GM12878 (cell line): ENCODE data around the gene ELMO2. TPM values are rescaled to one million over a fixed set of nuclear protein-coding genes. Genes with fewer than 3 reads are reported as not detected.
A peak's percentile ranks its signal among the peaks of the same experiment; 100 is the strongest.

Experiments used
- ATF7 ChIP-seq: fragments of 450-650 bp; IDR thresholded peaks from 2 replicates; pipeline ENCODE4 v1.6.1; 2016; ENCODE audit warnings: low read depth, mild to moderate bottlenecking
- CHD1 ChIP-seq: IDR thresholded peaks from 2 replicates; pipeline ENCODE4 v1.6.1; 2012; ENCODE audit warnings: low read depth, low read length, improper control_type of control experiment
- CHD2 ChIP-seq: IDR thresholded peaks from 2 replicates; pipeline ENCODE4 v1.6.1; 2011; ENCODE audit warnings: low read depth, low read length, improper control_type of control experiment, borderline replicate concordance
- EED ChIP-seq: sonication (generic); IDR thresholded peaks from 2 replicates; pipeline ENCODE4 v1.6.1; 2016; ENCODE audit warnings: antibody characterized with exemption, low read depth
- HCFC1 ChIP-seq: fragments of 150-350 bp; IDR thresholded peaks from 2 replicates; pipeline ENCODE4 v1.6.1; 2014; ENCODE audit warnings: low read length
- PAX5 ChIP-seq: IDR thresholded peaks from 2 replicates; pipeline ENCODE4 v1.6.1; 2011; ENCODE audit warnings: low read depth, low read length, borderline replicate concordance
- PAX8 ChIP-seq: fragments of 450-650 bp; IDR thresholded peaks from 2 replicates; pipeline ENCODE4 v1.6.1; 2017; ENCODE audit warnings: mild to moderate bottlenecking, moderate library complexity
- RAD51 ChIP-seq: fragments of 450-650 bp; IDR thresholded peaks from 2 replicates; pipeline ENCODE4 v1.6.1; 2016; ENCODE audit warnings: moderate library complexity, mild to moderate bottlenecking, inconsistent platforms
- RFX5 ChIP-seq: IDR thresholded peaks from 2 replicates; pipeline ENCODE4 v1.6.1; 2011; ENCODE audit warnings: low read depth, low read length, improper control_type of control experiment
- TBL1XR1 ChIP-seq: IDR thresholded peaks from 2 replicates; pipeline ENCODE4 v1.6.1; 2012; ENCODE audit warnings: low read depth, low read length, improper control_type of control experiment
- TCF3 ChIP-seq: IDR thresholded peaks from 2 replicates; pipeline ENCODE4 v1.6.1; 2012; ENCODE audit warnings: low read depth, mild to moderate bottlenecking, low read length, borderline replicate concordance; ENCODE audit not compliant: insufficient read depth
- ZNF217 ChIP-seq: fragments of 450-650 bp; IDR thresholded peaks from 2 replicates; pipeline ENCODE4 v1.6.1; 2017; ENCODE audit warnings: antibody characterized with exemption, mild to moderate bottlenecking
- ZNF384 ChIP-seq: IDR thresholded peaks from 2 replicates; pipeline ENCODE4 v1.6.1; 2012; ENCODE audit warnings: low read depth, mild to moderate bottlenecking, low read length, improper control_type of control experiment, borderline replicate concordance
- polyA plus RNA-seq, 11 experiments: library from polyadenylated mRNA; depleted of rRNA in 4 of 11; unstranded in 6 of 11; stranded (reverse) in 5 of 11; fragments of >200 nt; fragmentation: Nextera tagmentation in 4 of 11; fragmentation: Illumina TruSeq in 1 of 11; extraction: Ambion mirVana in 4 of 11; extraction: Trizol in 1 of 11; gene quantifications; 1 replicate in 1 of 11; 2 replicates in 10 of 11; pipeline versions ENCODE4 v1.2.1 to v1.2.3, GENCODE V29; 2011 to 2016; ENCODE audit warnings: inconsistent platforms in 2 of 11, missing spikeins in 2 of 11, low read depth in 1 of 11
- total RNA-seq, 4 experiments: library from RNA; depleted of rRNA in 3 of 4; stranded (reverse); fragments of >200 nt in 3 of 4; fragmentation: Illumina TruSeq in 1 of 4; extraction: Trizol in 1 of 4; gene quantifications; 2 replicates each; pipeline versions ENCODE4 v1.2.1 to v1.2.3, GENCODE V29; 2013 to 2021
- TF ChIP-seq, protein P1 (sequence below): fragments of 450-650 bp; IDR thresholded peaks from 2 replicates; pipeline ENCODE4 v1.6.1; 2017; ENCODE audit warnings: low read depth, mild to moderate bottlenecking, moderate library complexity
- TF ChIP-seq, protein P2 (sequence below): IDR thresholded peaks from 2 replicates; pipeline ENCODE4 v1.6.1; 2011; ENCODE audit warnings: low read depth, mild to moderate bottlenecking, low read length, moderate library complexity, borderline replicate concordance; ENCODE audit errors: extremely low read depth
- TF ChIP-seq, protein P3 (sequence below): IDR thresholded peaks from 2 replicates; pipeline ENCODE4 v1.6.1; 2012; ENCODE audit warnings: improper control_type of control experiment, low read depth, low read length; ENCODE audit not compliant: insufficient replicate concordance
- TF ChIP-seq, protein P4 (sequence below): IDR thresholded peaks from 2 replicates; pipeline ENCODE4 v1.6.1; 2012; ENCODE audit warnings: low read depth, low read length, improper control_type of control experiment

ELMO2 gene
- total and polyA plus RNA-seq, 10 of the 15 experiments (the other 5 are each of a cell fraction or from before 2014, with no cell fraction given): 14.2 to 40.2 (median 37.6) TPM

DNA sequence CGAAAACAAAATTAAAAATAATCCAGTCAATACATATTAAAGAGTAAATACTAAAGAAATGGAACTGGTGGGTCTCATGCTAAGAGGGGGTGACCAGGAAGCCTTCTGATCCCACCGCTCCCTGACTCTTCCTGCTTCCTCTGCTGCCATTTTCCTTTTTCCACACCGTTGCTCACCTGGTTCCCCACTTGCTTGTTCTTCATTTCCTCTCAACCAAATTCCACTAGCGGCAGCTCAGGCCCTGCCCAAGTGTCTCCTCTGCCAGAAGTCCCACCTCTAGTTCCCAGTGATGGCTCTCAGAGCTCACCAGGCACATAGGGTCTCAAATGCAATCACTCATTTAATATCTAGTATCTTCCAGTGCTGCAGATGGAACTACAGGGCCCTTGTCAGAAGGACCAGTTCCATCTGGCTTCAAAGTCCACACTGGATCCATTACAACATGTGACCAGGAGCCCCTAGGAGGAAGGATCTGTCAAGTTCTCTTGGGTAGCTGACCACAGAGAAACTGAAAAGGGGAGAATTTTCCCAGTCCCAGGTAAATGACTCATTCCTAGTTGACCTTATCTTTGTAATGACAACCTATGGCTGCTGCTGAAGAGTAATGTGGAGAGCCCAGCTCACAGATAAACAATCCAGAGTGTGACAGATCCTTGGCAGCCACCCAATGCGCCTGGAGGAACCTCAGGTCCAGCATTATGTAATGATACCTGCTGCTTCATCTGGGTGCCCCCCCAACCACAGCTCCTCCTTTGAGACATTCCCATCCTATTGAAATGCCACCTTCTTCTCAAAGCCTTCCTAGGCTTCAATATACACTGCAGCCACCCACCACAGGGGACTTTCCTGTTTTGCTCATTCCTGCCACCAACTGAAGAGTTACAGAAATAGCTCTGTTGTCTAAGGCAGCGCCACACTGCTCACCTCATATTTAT is 38.2 kb downstream of the ELMO2 start (continued):
- TF ChIP-seq, protein P1, sequence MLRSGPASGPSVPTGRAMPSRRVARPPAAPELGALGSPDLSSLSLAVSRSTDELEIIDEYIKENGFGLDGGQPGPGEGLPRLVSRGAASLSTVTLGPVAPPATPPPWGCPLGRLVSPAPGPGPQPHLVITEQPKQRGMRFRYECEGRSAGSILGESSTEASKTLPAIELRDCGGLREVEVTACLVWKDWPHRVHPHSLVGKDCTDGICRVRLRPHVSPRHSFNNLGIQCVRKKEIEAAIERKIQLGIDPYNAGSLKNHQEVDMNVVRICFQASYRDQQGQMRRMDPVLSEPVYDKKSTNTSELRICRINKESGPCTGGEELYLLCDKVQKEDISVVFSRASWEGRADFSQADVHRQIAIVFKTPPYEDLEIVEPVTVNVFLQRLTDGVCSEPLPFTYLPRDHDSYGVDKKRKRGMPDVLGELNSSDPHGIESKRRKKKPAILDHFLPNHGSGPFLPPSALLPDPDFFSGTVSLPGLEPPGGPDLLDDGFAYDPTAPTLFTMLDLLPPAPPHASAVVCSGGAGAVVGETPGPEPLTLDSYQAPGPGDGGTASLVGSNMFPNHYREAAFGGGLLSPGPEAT: peak; percentile 75; the same call in 1 of the 2 replicates
- TF ChIP-seq TBL1XR1: no peak
- no peak for TF ChIP-seq PAX8
- TF ChIP-seq, protein P2, sequence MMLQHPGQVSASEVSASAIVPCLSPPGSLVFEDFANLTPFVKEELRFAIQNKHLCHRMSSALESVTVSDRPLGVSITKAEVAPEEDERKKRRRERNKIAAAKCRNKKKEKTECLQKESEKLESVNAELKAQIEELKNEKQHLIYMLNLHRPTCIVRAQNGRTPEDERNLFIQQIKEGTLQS: no peak
- no peak for TF ChIP-seq CHD1
- TF ChIP-seq HCFC1: no peak
- no peak for TF ChIP-seq ZNF217
- no peak for TF ChIP-seq ATF7
- TF ChIP-seq TCF3: no peak
- TF ChIP-seq RAD51: no peak
- 0 out of 2 replicates have a peak, but pooled peaks have one; percentile 21 for TF ChIP-seq EED
- TF ChIP-seq CHD2: no peak
- no peak for TF ChIP-seq RFX5
- TF ChIP-seq ZNF384: no peak
- TF ChIP-seq PAX5: no peak
- TF ChIP-seq, protein P3, sequence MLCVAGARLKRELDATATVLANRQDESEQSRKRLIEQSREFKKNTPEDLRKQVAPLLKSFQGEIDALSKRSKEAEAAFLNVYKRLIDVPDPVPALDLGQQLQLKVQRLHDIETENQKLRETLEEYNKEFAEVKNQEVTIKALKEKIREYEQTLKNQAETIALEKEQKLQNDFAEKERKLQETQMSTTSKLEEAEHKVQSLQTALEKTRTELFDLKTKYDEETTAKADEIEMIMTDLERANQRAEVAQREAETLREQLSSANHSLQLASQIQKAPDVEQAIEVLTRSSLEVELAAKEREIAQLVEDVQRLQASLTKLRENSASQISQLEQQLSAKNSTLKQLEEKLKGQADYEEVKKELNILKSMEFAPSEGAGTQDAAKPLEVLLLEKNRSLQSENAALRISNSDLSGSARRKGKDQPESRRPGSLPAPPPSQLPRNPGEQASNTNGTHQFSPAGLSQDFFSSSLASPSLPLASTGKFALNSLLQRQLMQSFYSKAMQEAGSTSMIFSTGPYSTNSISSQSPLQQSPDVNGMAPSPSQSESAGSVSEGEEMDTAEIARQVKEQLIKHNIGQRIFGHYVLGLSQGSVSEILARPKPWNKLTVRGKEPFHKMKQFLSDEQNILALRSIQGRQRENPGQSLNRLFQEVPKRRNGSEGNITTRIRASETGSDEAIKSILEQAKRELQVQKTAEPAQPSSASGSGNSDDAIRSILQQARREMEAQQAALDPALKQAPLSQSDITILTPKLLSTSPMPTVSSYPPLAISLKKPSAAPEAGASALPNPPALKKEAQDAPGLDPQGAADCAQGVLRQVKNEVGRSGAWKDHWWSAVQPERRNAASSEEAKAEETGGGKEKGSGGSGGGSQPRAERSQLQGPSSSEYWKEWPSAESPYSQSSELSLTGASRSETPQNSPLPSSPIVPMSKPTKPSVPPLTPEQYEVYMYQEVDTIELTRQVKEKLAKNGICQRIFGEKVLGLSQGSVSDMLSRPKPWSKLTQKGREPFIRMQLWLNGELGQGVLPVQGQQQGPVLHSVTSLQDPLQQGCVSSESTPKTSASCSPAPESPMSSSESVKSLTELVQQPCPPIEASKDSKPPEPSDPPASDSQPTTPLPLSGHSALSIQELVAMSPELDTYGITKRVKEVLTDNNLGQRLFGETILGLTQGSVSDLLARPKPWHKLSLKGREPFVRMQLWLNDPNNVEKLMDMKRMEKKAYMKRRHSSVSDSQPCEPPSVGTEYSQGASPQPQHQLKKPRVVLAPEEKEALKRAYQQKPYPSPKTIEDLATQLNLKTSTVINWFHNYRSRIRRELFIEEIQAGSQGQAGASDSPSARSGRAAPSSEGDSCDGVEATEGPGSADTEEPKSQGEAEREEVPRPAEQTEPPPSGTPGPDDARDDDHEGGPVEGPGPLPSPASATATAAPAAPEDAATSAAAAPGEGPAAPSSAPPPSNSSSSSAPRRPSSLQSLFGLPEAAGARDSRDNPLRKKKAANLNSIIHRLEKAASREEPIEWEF: no peak
- TF ChIP-seq, protein P4, sequence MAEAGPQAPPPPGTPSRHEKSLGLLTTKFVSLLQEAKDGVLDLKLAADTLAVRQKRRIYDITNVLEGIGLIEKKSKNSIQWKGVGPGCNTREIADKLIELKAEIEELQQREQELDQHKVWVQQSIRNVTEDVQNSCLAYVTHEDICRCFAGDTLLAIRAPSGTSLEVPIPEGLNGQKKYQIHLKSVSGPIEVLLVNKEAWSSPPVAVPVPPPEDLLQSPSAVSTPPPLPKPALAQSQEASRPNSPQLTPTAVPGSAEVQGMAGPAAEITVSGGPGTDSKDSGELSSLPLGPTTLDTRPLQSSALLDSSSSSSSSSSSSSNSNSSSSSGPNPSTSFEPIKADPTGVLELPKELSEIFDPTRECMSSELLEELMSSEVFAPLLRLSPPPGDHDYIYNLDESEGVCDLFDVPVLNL: no peak
